HepG2 (cell line): ENCODE data around the gene EPHA6. TPM values are rescaled to one million over a fixed set of nuclear protein-coding genes. Genes with fewer than 3 reads are reported as not detected.

Source experiments
- ATAC-seq: fragments of 200-7000 bp; cut with Tn5 transposase; 3 replicates; pipeline ENCODE4 v1.9.1; 2020; ENCODE audit warnings: mild to moderate bottlenecking, moderate library complexity
- BruUV-seq: library from RNA; stranded (reverse); fragments of 400-500 nt; replicated peaks from 2 replicates; lab custom pipeline; 2021; lab: Mats Ljungman, UMichigan
- CTCF ChIA-PET: fragments of 300-600 bp; formaldehyde crosslinking; extraction: SDS; loops from one replicate; lab custom pipeline; 2021; ENCODE audit warnings: low total read pairs, inconsistent platforms, low intra/inter-chr PET ratio; lab: Yijun Ruan, JAX
- POLR2A ChIA-PET: fragments of 350-600 bp; sonication (Branson Sonifier 250); formaldehyde crosslinking; loops from one replicate; lab custom pipeline; 2020; ENCODE audit warnings: antibody characterized with exemption, inconsistent platforms; lab: Yijun Ruan, JAX
- DNase-seq: peaks from one replicate; pipeline ENCODE4 v3.0.0-alpha.2; 2015; ENCODE audit warnings: low spot score
- FAIRE-seq: peaks from 3 replicates; lab custom pipeline; 2011; peaks lifted over from hg19 to GRCh38; lab: Jason Lieb, UNC
- H2AFZ ChIP-seq: one replicate; pipeline ENCODE4 v1.6.1; 2011; ENCODE audit warnings: low read length, inconsistent platforms
- H3K27ac ChIP-seq: fragments of 300-600 bp; 3 replicates; pipeline ENCODE4 v1.8.0; 2011; ENCODE audit warnings: mixed run types, mild to moderate bottlenecking, mixed read lengths, low read length, inconsistent platforms; ENCODE audit not compliant: insufficient read depth; ENCODE audit errors: extremely low read length
- H3K27me3 ChIP-seq, 2 experiments: fragments of 200-600 bp in 1 of 2; 2 replicates in 1 of 2; 3 replicates in 1 of 2; pipeline versions ENCODE4 v1.6.0 to v1.8.0; 2011; ENCODE audit warnings: low read length in 2 of 2, mild to moderate bottlenecking in 2 of 2, moderate library complexity in 2 of 2, inconsistent platforms in 1 of 2; ENCODE audit not compliant: insufficient read depth in 2 of 2, control insufficient read depth in 1 of 2
- H3K36me3 ChIP-seq, 2 experiments: fragments of 200-600 bp in 1 of 2; replicated peaks in 1 of 2; 2 replicates in 1 of 2; 3 replicates in 1 of 2; pipeline versions ENCODE4 v1.5.1 to v1.8.0; 2011; ENCODE audit warnings: low read length in 2 of 2, inconsistent platforms in 1 of 2; ENCODE audit not compliant: insufficient read depth in 2 of 2, control insufficient read depth in 1 of 2
- H3K4me1 ChIP-seq: 2 replicates; pipeline ENCODE4 v1.5.1; 2012; ENCODE audit warnings: low read length, inconsistent platforms; ENCODE audit not compliant: insufficient read depth
- H3K4me2 ChIP-seq: 2 replicates; pipeline ENCODE4 v1.6.0; 2011; ENCODE audit warnings: low read depth, low read length, inconsistent platforms
- H3K4me3 ChIP-seq, 3 experiments: fragments of 200-600 bp in 1 of 3; sonication (generic), shearing (Covaris generic) in 1 of 3; replicated peaks in 1 of 3; 2 replicates each; pipeline ENCODE4 v1.5.1; 2011 to 2016; ENCODE audit warnings: low read length in 3 of 3, inconsistent platforms in 2 of 3, low read depth in 2 of 3, mild to moderate bottlenecking in 2 of 3, control low read depth in 1 of 3, mixed read lengths in 1 of 3; ENCODE audit not compliant: insufficient read depth in 1 of 3
- H3K79me2 ChIP-seq: one replicate; pipeline ENCODE4 v1.6.1; 2011; ENCODE audit warnings: low read length, inconsistent platforms; ENCODE audit not compliant: insufficient read depth
- H3K9ac ChIP-seq: 2 replicates; pipeline ENCODE4 v1.6.0; 2011; ENCODE audit warnings: mild to moderate bottlenecking, low read depth, low read length, inconsistent platforms; ENCODE audit not compliant: insufficient read depth
- H3K9me3 ChIP-seq: 2 replicates; pipeline ENCODE4 v1.5.1; 2012; ENCODE audit warnings: mild to moderate bottlenecking, low read length
- H4K20me1 ChIP-seq: 2 replicates; pipeline ENCODE4 v1.6.0; 2011; ENCODE audit warnings: inconsistent platforms, mild to moderate bottlenecking, low read length, moderate library complexity; ENCODE audit not compliant: insufficient read depth
- CEBPB ChIP-seq: IDR thresholded peaks from 2 replicates; pipeline ENCODE4 v1.6.1; 2011; ENCODE audit warnings: low read depth, low read length, improper control_type of control experiment, borderline replicate concordance
- KLF15 ChIP-seq: sonication (generic); formaldehyde crosslinking; IDR thresholded peaks from 2 replicates; pipeline ENCODE4 v1.8.1; 2023; ENCODE audit warnings: borderline replicate concordance, mild to moderate bottlenecking, inconsistent platforms, missing genetic modification reagents, mixed read lengths
- MAFF ChIP-seq: IDR thresholded peaks from 2 replicates; pipeline ENCODE4 v1.6.1; 2011; ENCODE audit warnings: low read depth, low read length, improper control_type of control experiment
- MAFK ChIP-seq, 2 experiments: IDR thresholded peaks in 1 of 2; conservative IDR thresholded peaks in 1 of 2; 2 replicates each; pipeline ENCODE4 v1.6.1; 2011; ENCODE audit warnings: improper control_type of control experiment in 2 of 2, low read length in 2 of 2
- MYNN ChIP-seq: sonication (generic); formaldehyde crosslinking; IDR thresholded peaks from 2 replicates; pipeline ENCODE4 v1.4.0; 2020; ENCODE audit warnings: mild to moderate bottlenecking, low read depth, missing genetic modification reagents
- RORA ChIP-seq: sonication (generic); formaldehyde crosslinking; IDR thresholded peaks from 2 replicates; pipeline ENCODE4 v1.5.0; 2020; ENCODE audit warnings: mild to moderate bottlenecking, missing genetic modification reagents, moderate library complexity
- SCMH1 ChIP-seq: sonication (generic); formaldehyde crosslinking; IDR thresholded peaks from 2 replicates; pipeline ENCODE4 v1.9.0; 2021; ENCODE audit warnings: missing genetic modification reagents, mild to moderate bottlenecking, borderline replicate concordance
- ZFP37 ChIP-seq: sonication (generic); formaldehyde crosslinking; IDR thresholded peaks from 2 replicates; pipeline ENCODE4 v1.4.0; 2020; ENCODE audit warnings: missing genetic modification reagents, borderline replicate concordance
- ZFP41 ChIP-seq: sonication (generic); formaldehyde crosslinking; IDR thresholded peaks from 2 replicates; pipeline ENCODE4 v1.4.0; 2020; ENCODE audit warnings: mild to moderate bottlenecking, missing genetic modification reagents, borderline replicate concordance
- ZNF546 ChIP-seq: sonication (generic); formaldehyde crosslinking; conservative IDR thresholded peaks from 2 replicates; pipeline ENCODE4 v1.8.1; 2023; ENCODE audit warnings: mild to moderate bottlenecking, missing genetic modification reagents
- WGBS: methylation state at CpG from one replicate; pipeline ENCODE4 v1.1.6; 2017; ENCODE audit warnings: low lambda C conversion rate; 5-methylcytosine and 5-hydroxymethylcytosine counted together
- in situ Hi-C: cut with HindIII; loops from 2 replicates; pipeline ENCODE4 v1.10.0; 2017; ENCODE audit warnings: low pct_unique_long_range_greater_than_20kb; ENCODE audit not compliant: extremely low pct_ligation_motif_present
- intact Hi-C: fragments of 100-400 bp; cut with micrococcal nuclease; formaldehyde crosslinking; loops from one replicate; pipeline ENCODE4 v1.10.0; 2022; ENCODE audit not compliant: unreplicated experiment
- polyA plus RNA-seq, 8 experiments: library from polyadenylated mRNA; depleted of rRNA in 3 of 8; stranded (reverse) in 7 of 8; unstranded in 1 of 8; fragments of >200 nt; fragmentation: Illumina TruSeq in 4 of 8; extraction: Trizol in 4 of 8; gene quantifications; 2 replicates each; pipeline versions ENCODE4 v1.2.1 to v1.2.3, GENCODE V29; 2011 to 2016; ENCODE audit warnings: low read depth in 4 of 8, missing spikeins in 1 of 8, mixed read lengths in 1 of 8; ENCODE audit not compliant: insufficient read depth in 1 of 8
- total RNA-seq, 5 experiments: library from RNA; depleted of rRNA; stranded (reverse); fragments of >200 nt; fragmentation: Illumina TruSeq; extraction: Trizol; gene quantifications; 2 replicates each; pipeline ENCODE4 v1.2.3, GENCODE V29; 2016; ENCODE audit warnings: low read depth in 1 of 5

EPHA6 gene
- total and polyA plus RNA-seq, 2 of the 13 experiments (the other 11 are each of a cell fraction or from before 2014, with no cell fraction given): not detected

DNA sequence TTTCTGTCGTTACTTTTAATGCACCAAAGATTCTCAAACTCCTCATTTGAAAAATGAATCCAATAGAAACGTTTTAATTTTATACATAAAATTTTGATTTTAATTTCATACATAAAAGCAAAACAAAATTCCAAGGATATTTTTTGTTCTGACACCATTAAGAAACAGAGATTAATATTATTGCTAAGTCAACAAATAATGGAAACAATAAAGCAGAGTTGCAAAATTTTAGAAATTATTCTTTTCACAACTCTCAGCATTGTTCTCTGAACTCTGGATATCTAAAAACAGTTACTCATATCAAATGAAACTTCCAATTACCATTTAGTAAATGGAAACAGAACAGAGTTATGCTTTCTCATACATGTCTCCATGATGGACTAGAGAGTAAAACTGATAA lies 260.2 kb downstream of the EPHA6 start:
- H3K9me3 ChIP-seq: no peaks in the 10 kb centered on the region
- in situ Hi-C loops (no loop called here), intact Hi-C loops (no loop called here)
- no peak for DNase-seq
- no peak overlapping the region for H3K4me2 ChIP-seq
- no peak for FAIRE-seq
- POLR2A ChIA-PET: no interaction called here
- H3K36me3 ChIP-seq: no peaks in the 10 kb centered on the region
- TF ChIP-seq ZFP41 (CRISPR knock-in tag): no peak
- peak; percentile 78 for TF ChIP-seq MAFF
- no peak for TF ChIP-seq ZNF546 (CRISPR knock-in tag)
- no peak for TF ChIP-seq RORA (CRISPR knock-in tag)
- no peak for TF ChIP-seq ZFP37
- no peak for TF ChIP-seq CEBPB
- TF ChIP-seq MYNN (CRISPR knock-in tag): no peak
- peak; percentile 48 to 70; a peak in 3 of 4 replicates for TF ChIP-seq MAFK (conservative IDR thresholded peaks at IDR 0.05 in 1 of 2, IDR thresholded peaks at IDR 0.05 in 1 of 2; ENCODE audit: low read length in 2 of 2)
- TF ChIP-seq SCMH1 (CRISPR knock-in tag): no peak
- H2AFZ ChIP-seq: no peak overlapping the region
- no peak overlapping the region for H3K4me3 ChIP-seq
- CTCF ChIA-PET: no interaction called here
- no peak for ATAC-seq
- no peak overlapping the region for H3K27ac ChIP-seq
- H3K9ac ChIP-seq: no peak overlapping the region
- H3K4me1 ChIP-seq: no peaks in the 10 kb centered on the region
- H3K79me2 ChIP-seq: no peaks in the 10 kb centered on the region
- no TSS peak for BruUV-seq
- no peaks in the 10 kb centered on the region; a peak in 1 of 5 replicates for H3K27me3 ChIP-seq
- WGBS: under 1% methylated on average over 2 of the region's 2 CpGs
- H4K20me1 ChIP-seq: no peaks in the 10 kb centered on the region

- H3K4me1 ChIP-seq: no peaks in the 10 kb centered on the region
- H2AFZ ChIP-seq: no peak overlapping the region
- intact Hi-C loops: no loop called here
- no peak overlapping the region for H3K27ac ChIP-seq
- H3K27me3 ChIP-seq: no peaks in the 10 kb centered on the region; a peak in 1 of 5 replicates
- DNase-seq (no peak), FAIRE-seq (no peak), ATAC-seq (no peak)
- H3K4me3 ChIP-seq: no peak overlapping the region
- TF ChIP-seq KLF15 (CRISPR knock-in tag): no peak
- no peak overlapping the region for H3K9ac ChIP-seq
- no TSS peak for BruUV-seq
- H3K79me2 ChIP-seq: no peaks in the 10 kb centered on the region
- H3K36me3 ChIP-seq: no peaks in the 10 kb centered on the region
- ChIA-PET CTCF (no interaction called here), POLR2A (no interaction called here)
- H4K20me1 ChIP-seq: no peaks in the 10 kb centered on the region
- no peaks in the 10 kb centered on the region for H3K9me3 ChIP-seq
- no peak overlapping the region for H3K4me2 ChIP-seq
- in situ Hi-C loops: no loop called here
- WGBS: 0% methylated on average over 2 of the region's 2 CpGs
Measured at GRCh38 chr3:97076673-97077072, 262.3 kb downstream of the EPHA6 start.
